Measurements from ENCODE around the gene LRG1. TPM values are rescaled to one million over a fixed set of nuclear protein-coding genes. Genes with fewer than 3 reads are reported as not detected.

LRG1 gene
- total and polyA plus RNA-seq, 8 donors = 0.58 to 17.9 (median 0.87) TPM

DNA sequence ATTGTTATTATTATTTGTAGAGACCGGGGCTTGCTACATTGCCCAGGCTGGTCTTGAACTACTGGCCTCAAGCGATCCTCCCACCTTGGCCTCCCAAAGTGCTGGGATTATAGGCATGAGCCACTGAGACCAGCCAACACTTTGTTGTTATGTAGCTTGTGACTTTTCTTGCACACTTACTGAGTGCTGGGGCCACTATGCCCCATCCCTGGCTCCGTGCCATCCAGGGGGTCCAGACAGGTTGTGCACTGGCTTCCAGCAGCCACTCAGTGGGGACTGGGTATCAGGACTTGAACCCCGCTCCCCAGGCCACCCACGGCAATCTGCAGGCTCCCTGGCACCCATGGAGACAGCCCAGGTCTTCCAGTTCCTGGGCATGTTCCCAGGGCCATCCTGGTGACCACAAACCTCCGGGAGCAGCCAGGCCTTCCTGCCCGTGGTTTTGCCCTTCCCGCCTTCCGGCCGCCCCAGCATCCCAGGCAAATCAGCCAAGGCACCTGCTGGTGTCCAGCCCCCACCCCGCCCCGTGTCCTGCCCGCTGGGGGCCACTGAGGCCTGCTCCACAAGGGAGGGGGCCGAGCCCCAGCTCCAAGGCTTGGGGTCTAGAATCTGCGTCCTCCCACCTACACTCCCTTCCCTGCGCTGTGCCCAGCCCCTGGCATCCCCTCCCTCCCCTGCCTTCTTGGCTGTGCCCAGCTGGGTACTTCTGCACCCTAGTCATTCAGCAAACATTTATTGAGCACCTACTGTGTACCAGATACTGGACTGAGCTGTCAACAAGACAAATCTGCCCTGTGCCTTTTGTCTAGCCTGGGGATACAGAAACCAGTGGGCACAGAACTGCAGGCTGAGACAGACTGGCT is 43.4 kb upstream of the LRG1 start:
- Histone ChIP-seq H3K36me3 (no peaks in the 10 kb centered on the region), H3K27me3 (peaks cover 52 to 96% of the 10 kb centered on the region in 2 donors), H3K4me1 (peaks cover 7 to 12% of the 10 kb centered on the region in 2 donors), H3K27ac (no peak overlapping the region), H3K9me3 (no peaks in the 10 kb centered on the region), H3K4me3 (no peak overlapping the region)
- intact Hi-C loops (cut with DNase I) = no loop called here
- no peak for DNase-seq
- TF ChIP-seq, protein P1, sequence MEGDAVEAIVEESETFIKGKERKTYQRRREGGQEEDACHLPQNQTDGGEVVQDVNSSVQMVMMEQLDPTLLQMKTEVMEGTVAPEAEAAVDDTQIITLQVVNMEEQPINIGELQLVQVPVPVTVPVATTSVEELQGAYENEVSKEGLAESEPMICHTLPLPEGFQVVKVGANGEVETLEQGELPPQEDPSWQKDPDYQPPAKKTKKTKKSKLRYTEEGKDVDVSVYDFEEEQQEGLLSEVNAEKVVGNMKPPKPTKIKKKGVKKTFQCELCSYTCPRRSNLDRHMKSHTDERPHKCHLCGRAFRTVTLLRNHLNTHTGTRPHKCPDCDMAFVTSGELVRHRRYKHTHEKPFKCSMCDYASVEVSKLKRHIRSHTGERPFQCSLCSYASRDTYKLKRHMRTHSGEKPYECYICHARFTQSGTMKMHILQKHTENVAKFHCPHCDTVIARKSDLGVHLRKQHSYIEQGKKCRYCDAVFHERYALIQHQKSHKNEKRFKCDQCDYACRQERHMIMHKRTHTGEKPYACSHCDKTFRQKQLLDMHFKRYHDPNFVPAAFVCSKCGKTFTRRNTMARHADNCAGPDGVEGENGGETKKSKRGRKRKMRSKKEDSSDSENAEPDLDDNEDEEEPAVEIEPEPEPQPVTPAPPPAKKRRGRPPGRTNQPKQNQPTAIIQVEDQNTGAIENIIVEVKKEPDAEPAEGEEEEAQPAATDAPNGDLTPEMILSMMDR (IDR thresholded peaks at IDR 0.05) = no peak
- ATAC-seq = no peak

DNA sequence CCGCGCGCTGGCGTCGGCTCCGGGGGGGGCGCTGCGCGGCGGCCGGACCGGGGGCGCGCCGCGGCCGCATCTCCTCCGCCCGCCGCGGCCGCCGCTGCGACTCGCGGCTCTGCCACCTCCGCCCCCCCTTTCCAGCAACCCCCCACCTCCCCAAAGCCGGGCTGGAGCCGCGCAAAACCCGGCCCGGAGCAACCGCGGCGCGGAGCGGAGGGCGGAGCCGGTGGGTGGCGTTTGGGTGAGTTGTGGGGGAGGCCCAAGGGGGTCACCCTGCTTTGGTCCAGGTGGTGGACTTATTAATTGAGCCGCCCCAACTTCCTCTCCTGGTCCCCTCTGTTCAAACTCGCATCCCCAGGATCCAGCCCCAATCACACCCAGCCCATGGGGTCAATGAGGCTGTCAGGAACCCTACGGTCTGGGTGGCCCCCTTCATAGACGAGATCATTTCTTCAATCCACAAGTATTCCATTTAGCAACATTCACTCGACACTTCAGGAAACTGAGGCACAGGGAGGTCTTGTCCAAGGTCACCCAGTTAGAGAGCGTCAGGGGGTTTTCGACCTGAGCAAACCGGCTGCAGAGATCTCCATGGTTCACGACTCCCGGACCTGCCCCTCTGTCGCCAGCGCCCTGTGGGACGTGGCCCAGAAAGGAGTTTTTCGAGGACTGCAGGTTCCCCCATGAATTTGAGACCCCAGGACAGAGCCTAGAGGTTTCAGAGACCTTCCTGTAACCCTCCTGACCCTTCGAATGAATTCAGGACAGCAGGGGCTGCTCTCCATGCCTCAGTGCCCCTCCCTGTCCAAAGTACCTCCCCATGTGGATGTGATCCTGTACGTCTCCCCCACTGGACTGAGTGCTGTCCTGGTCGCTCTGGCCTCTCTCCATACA is 42.1 kb upstream of the LRG1 start:
- DNase-seq (no peak), ATAC-seq (no peak)
- H3K4me3 ChIP-seq = no peak overlapping the region
- H3K9me3 ChIP-seq = no peaks in the 10 kb centered on the region
- TF ChIP-seq, protein P1 (IDR thresholded peaks at IDR 0.05) = no peak
- H3K27ac ChIP-seq = no peak overlapping the region
- no peaks in the 10 kb centered on the region for H3K36me3 ChIP-seq
- peaks cover 7 to 12% of the 10 kb centered on the region in 2 donors for H3K4me1 ChIP-seq
- peaks cover 52 to 98% of the 10 kb centered on the region in 2 donors for H3K27me3 ChIP-seq
- intact Hi-C loops (cut with DNase I) = no loop called here

DNA sequence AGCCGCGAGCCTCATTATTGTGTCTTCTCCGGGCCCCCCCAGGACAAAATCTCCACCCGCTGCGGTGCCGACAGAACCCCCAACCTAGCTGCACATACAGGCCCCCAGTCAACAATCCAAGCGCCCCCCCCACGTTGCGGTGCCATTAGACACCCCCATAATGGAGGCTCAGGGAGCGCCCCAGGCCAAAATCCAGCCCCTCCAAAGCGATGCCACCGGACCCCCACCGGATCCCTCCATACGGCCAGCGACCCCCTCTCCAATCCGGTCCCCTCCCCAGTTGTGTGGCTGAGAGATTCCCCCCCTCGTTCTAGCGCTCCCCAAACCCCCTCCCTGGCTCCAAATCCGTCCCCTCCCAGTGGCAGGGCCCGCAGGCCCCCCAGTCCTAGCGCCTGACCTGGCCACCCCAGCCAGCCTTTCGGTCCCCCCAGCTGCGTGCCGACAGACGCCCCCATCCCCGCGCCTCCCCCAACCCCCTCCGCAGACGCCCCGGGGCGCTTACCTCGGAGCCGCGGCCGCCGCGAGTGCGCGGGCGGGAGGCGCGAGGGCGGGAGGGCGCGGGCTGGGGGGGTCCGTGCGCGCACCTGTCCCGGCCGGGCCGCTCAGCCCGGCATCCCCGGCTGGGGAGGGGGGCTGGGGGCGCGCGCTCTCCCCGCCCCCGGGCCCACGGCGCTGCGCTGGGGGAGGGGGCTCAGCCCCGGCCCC is 41.3 kb upstream of the LRG1 start:
- intact Hi-C loops (cut with DNase I) = no loop called here
- ATAC-seq (no peak), DNase-seq (no peak)
- H3K27me3 ChIP-seq = peaks cover 52 to 98% of the 10 kb centered on the region in 2 donors
- TF ChIP-seq, protein P1 (IDR thresholded peaks at IDR 0.05) = no peak
- peaks cover 7 to 12% of the 10 kb centered on the region in 2 donors for H3K4me1 ChIP-seq
- no peak overlapping the region for H3K4me3 ChIP-seq
- no peaks in the 10 kb centered on the region for H3K9me3 ChIP-seq
- H3K36me3 ChIP-seq = no peaks in the 10 kb centered on the region
- no peak overlapping the region for H3K27ac ChIP-seq

DNA sequence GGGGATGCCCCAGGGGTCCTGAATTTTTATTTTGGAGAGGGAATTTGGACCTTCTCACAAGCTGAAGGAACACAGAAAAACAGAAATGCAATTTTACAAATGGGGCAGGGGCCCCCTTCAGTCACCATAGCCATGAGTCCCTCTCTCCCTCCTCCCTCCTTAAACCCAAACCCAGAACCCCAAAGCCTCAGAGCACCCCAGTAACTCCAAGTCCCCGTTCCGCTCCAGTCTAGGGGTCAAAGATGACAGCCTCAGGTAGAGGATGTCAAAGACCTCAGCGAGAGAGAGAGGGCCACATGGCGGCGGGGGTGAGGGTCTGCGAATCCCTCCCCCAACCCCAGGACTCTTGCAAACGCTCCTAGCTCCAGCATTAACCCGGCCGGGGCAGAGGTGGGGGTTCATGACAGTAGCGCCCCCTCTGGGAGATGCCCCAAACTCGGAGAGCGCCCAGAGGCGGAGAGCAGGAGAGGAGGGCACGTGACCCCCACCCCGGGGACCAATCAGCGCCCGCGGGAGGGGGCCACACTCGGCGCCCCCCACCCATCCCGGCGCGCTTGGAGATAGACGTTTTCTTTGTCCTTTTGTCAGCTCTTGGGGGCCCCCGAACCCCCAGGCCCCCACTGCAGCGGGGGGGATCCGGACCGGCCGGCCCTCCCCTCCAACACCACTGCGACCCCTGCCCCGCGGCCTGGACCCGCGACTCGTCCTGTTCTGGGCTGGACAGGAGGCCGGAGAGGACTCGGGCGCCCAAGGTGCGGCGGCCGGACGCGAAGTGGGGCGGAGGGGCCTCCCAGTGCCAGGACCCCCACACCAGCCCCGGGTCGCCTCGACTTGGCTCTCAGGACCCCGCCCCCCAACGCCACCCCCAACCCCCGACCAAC is 40.4 kb upstream of the LRG1 start:
- peaks cover 45 to 98% of the 10 kb centered on the region in 2 donors for H3K27me3 ChIP-seq

More for the DNA sequence above, 40.4 kb upstream of the LRG1 start:
- intact Hi-C loops (cut with DNase I) = no loop called here
- DNase-seq (no peak), ATAC-seq (no peak)
- Histone ChIP-seq H3K4me3 (no peak overlapping the region), H3K27ac (no peak overlapping the region), H3K9me3 (no peaks in the 10 kb centered on the region), H3K4me1 (peaks cover 7 to 17% of the 10 kb centered on the region in 2 donors), H3K36me3 (no peaks in the 10 kb centered on the region)
- TF ChIP-seq, protein P1 (IDR thresholded peaks at IDR 0.05) = no peak

All from left lung (tissue), 10 donors.